HG02970 (cell line): Measurements from ENCODE around the gene SCD.
"Not testable (repeated sequence)": the region's sequence is repeated elsewhere in the genome, so short reads cannot be mapped to it uniquely, and the experiment has no call there.

Experiments
- ATAC-seq: cut with Tn5 transposase; IDR thresholded peaks from one replicate; pipeline ENCODE4 v1.9.1; 2021; ENCODE audit warnings: mild to moderate bottlenecking, moderate library complexity, moderate number of reproducible peaks; ENCODE audit not compliant: unreplicated experiment, low FRiP score

SCD gene

GRCh38 chr10:100346765-100347567, at the start of gene SCD:
Gene SCD (plus strand): TSS chr10:100347233. CDS start chr10:100347505, 272 bp downstream.
- peak; percentile 94 for ATAC-seq

GRCh38 chr10:100297242-100297641, 49.8 kb upstream of the SCD start:
- ATAC-seq: no peak

- ATAC-seq: not testable (repeated sequence)
These were observed 45.9 kb upstream of the SCD start for GRCh38 chr10:100301123-100301522.

- ATAC-seq: no peak
These were observed 43.2 kb upstream of the SCD start for GRCh38 chr10:100303724-100304319.

- no peak for ATAC-seq
These were observed 42.6 kb upstream of the SCD start for GRCh38 chr10:100304414-100304813.

GRCh38 chr10:100306861-100307260, 40.2 kb upstream of the SCD start:
- ATAC-seq: no peak

GRCh38 chr10:100307684-100308083, 39.3 kb upstream of the SCD start:
- no peak for ATAC-seq

GRCh38 chr10:100311298-100311697, 35.7 kb upstream of the SCD start:
- no peak for ATAC-seq

- no peak for ATAC-seq
These were observed 31.4 kb upstream of the SCD start for GRCh38 chr10:100315615-100316014.

GRCh38 chr10:100318207-100318606, 28.8 kb upstream of the SCD start:
- no peak for ATAC-seq

GRCh38 chr10:100319707-100320402, 27.2 kb upstream of the SCD start:
- no peak for ATAC-seq

- ATAC-seq: no peak
These were observed 21.9 kb upstream of the SCD start for GRCh38 chr10:100325158-100325557.

GRCh38 chr10:100327007-100327717, 19.9 kb upstream of the SCD start:
- ATAC-seq: peak; percentile 89

GRCh38 chr10:100327718-100328009, 19.4 kb upstream of the SCD start:
- ATAC-seq: no peak

- ATAC-seq: no peak
These were observed 18.8 kb upstream of the SCD start for GRCh38 chr10:100328198-100328597.

- ATAC-seq: no peak
These were observed 17.0 kb upstream of the SCD start, which contains the start of gene PKD2L1 for GRCh38 chr10:100330079-100330478. Gene PKD2L1 (minus strand): TSS chr10:100330228. CDS start chr10:100330103, 125 bp downstream.

- ATAC-seq: no peak
These were observed 13.9 kb upstream of the SCD start for GRCh38 chr10:100333106-100333505.

- no peak for ATAC-seq
These were observed 13.2 kb upstream of the SCD start for GRCh38 chr10:100333661-100334440.

GRCh38 chr10:100334762-100335161, 12.3 kb upstream of the SCD start:
- no peak for ATAC-seq

GRCh38 chr10:100338434-100339036, 8.5 kb upstream of the SCD start:
- ATAC-seq: no peak
